ENCODE data around the gene DPF3. TPM values are rescaled to one million over a fixed set of nuclear protein-coding genes. Genes with fewer than 3 reads are reported as not detected.

The DPF3 gene
- total RNA-seq, 3 donors from 2014 or later: 0.32 to 2.8 (median 1.3) TPM

DNA sequence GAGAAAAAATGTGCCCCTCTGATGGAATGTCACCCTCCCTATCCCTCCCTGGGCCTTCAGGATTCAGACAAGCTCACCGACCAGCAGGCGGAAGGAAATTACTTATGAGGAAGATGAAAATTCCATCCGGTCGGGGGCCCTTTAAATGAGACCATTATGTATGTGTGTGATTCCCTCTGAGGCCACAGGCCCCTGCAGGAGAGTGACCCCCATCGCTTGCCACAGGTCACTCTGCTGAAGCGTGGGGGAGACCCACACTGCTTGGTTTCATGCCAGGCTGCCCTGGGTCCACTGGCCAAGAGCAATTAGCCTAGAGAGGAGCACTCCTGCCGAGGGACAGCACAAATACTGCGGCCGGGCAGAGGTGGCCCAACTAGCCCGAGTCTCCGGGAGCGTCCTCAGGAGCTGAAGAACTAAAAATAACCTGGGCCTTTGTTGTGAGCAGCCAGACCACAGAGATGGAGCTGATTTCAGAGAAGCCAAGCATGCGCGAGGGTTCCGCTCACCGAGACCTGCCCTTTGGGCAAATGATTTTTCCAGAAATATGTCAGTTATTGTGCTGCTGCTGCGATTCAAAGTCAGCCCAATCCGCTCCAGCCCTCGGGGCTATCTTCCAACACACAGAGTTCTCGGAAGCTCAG is 276.4 kb downstream of the DPF3 start:
- peak overlapping the region in 2 of 3 donors; percentile 7 to 44 for H3K4me3 ChIP-seq
- no peaks in the 10 kb centered on the region for H3K27me3 ChIP-seq
- H3K4me1 ChIP-seq: peaks cover 0 to 11% of the 10 kb centered on the region in 2 donors
- no peaks in the 10 kb centered on the region for H3K36me3 ChIP-seq
- peak; percentile 58 to 66 for DNase-seq (ENCODE audit: low spot score in 2 of 2)
- H3K27ac ChIP-seq: peak overlapping the region; percentile 84 to 91
- intact Hi-C loops (cut with DNase I; ENCODE audit: low total_unique reads): no loop called here
- TF ChIP-seq, protein P1, sequence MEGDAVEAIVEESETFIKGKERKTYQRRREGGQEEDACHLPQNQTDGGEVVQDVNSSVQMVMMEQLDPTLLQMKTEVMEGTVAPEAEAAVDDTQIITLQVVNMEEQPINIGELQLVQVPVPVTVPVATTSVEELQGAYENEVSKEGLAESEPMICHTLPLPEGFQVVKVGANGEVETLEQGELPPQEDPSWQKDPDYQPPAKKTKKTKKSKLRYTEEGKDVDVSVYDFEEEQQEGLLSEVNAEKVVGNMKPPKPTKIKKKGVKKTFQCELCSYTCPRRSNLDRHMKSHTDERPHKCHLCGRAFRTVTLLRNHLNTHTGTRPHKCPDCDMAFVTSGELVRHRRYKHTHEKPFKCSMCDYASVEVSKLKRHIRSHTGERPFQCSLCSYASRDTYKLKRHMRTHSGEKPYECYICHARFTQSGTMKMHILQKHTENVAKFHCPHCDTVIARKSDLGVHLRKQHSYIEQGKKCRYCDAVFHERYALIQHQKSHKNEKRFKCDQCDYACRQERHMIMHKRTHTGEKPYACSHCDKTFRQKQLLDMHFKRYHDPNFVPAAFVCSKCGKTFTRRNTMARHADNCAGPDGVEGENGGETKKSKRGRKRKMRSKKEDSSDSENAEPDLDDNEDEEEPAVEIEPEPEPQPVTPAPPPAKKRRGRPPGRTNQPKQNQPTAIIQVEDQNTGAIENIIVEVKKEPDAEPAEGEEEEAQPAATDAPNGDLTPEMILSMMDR (IDR thresholded peaks at IDR 0.05): no peak
- no peak for TF ChIP-seq POLR2AphosphoS5 (IDR thresholded peaks at IDR 0.05)
- no peak for TF ChIP-seq POLR2A (IDR thresholded peaks at IDR 0.05)
- no peaks in the 10 kb centered on the region for H3K9me3 ChIP-seq

DNA sequence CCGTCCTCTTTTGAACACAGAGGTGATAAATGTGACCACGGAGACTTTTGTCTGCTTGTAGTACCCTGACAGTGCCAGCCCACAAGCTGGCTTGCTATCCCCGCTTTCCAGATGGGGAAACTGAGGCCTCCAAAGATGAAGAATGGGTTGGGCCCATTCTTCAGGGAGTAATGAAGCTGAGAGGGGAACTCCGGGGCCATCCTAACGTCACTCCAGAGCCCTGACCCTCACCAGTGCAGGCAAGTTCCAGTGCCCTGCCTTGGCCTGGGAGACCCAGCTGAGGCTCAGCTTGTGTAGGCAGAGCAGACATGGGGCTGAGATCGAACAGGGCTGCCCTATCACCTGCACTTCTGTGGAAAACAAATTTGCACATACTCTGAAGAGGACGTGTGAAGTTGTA is 277.1 kb downstream of the DPF3 start:
- Histone ChIP-seq H3K36me3 (no peaks in the 10 kb centered on the region), H3K4me1 (peaks cover 0 to 11% of the 10 kb centered on the region in 2 donors), H3K4me3 (no peak overlapping the region), H3K9me3 (no peaks in the 10 kb centered on the region), H3K27me3 (no peaks in the 10 kb centered on the region), H3K27ac (peak overlapping the region; percentile 84 to 91)
- intact Hi-C loops (cut with DNase I; ENCODE audit: low total_unique reads): no loop called here
- no peak for DNase-seq (ENCODE audit: low spot score in 2 of 2)
- TF ChIP-seq, protein P1 (IDR thresholded peaks at IDR 0.05): no peak
- no peak for TF ChIP-seq POLR2A (IDR thresholded peaks at IDR 0.05)
- no peak for TF ChIP-seq POLR2AphosphoS5 (IDR thresholded peaks at IDR 0.05)

DNA sequence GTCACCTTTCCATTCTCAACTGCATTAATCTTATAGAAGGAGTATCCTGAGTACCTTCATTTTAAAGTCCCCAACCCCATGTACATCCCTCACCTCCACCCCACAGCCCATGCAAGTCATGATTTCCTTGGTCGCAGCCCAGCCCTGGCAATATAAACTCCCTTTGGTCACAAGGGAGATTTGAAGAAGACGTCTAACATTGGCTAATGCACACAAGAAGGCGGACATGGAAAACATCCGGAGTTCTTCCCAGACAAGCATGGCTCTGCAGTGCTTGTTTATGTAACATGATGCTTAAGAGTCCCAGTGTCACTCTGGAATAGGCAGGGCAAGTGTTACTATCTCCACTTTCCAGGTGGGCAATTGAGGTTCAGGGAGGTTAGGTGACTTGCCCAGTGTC is 277.6 kb downstream of the DPF3 start:
- Histone ChIP-seq H3K36me3 (no peaks in the 10 kb centered on the region), H3K27me3 (no peaks in the 10 kb centered on the region), H3K4me1 (peaks cover 0 to 11% of the 10 kb centered on the region in 2 donors), H3K27ac (peak overlapping the region; percentile 75 to 84), H3K9me3 (no peaks in the 10 kb centered on the region), H3K4me3 (no peak overlapping the region)
- no peak for DNase-seq (ENCODE audit: low spot score in 2 of 2)
- intact Hi-C loops (cut with DNase I; ENCODE audit: low total_unique reads): no loop called here
- TF ChIP-seq POLR2A (IDR thresholded peaks at IDR 0.05): no peak
- TF ChIP-seq, protein P1 (IDR thresholded peaks at IDR 0.05): no peak
- TF ChIP-seq POLR2AphosphoS5 (IDR thresholded peaks at IDR 0.05): no peak

DNA sequence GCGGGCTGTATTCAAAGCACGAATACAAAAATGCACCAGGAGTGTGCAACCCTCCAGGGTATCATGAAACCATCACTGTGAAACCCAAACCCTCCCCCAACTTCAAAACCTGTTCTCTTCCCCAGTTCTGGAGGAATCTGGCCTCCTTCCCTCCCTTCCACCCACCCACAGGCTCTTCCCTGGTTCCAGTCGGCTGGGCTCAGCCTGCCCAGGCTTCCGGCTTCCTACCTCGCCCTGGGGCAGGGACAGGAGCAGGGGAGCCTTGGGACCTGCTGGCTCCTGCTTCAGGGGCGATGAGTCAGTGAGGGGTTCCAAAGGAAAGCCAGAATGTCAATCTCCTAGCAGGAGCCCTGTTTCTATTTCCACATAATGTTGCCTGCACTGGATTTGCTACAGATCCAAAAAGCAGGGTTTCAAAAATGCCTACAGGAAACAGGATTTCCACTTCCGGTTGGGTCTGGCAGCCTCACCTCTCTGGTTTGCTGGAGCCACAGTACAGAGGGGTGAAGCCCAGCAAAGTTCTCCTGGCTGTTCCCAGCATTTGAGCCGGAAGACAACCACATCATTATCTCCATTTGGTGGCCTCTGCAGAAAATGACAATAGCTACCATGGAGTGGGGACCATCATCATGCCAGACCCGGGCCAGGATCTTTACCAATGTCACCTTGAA is 278.3 kb downstream of the DPF3 start:
- no peaks in the 10 kb centered on the region for H3K36me3 ChIP-seq
- no peaks in the 10 kb centered on the region for H3K27me3 ChIP-seq
- no peak overlapping the region for H3K4me3 ChIP-seq
- TF ChIP-seq POLR2AphosphoS5 (IDR thresholded peaks at IDR 0.05) (no peak), POLR2A (IDR thresholded peaks at IDR 0.05) (no peak)
- TF ChIP-seq, protein P1 (IDR thresholded peaks at IDR 0.05): no peak
- intact Hi-C loops (cut with DNase I; ENCODE audit: low total_unique reads): no loop called here
- DNase-seq (ENCODE audit: low spot score in 2 of 2): no peak
- no peaks in the 10 kb centered on the region for H3K9me3 ChIP-seq
- H3K27ac ChIP-seq: peak overlapping the region; percentile 75 to 84
- H3K4me1 ChIP-seq: peaks cover 0 to 11% of the 10 kb centered on the region in 2 donors

DNA sequence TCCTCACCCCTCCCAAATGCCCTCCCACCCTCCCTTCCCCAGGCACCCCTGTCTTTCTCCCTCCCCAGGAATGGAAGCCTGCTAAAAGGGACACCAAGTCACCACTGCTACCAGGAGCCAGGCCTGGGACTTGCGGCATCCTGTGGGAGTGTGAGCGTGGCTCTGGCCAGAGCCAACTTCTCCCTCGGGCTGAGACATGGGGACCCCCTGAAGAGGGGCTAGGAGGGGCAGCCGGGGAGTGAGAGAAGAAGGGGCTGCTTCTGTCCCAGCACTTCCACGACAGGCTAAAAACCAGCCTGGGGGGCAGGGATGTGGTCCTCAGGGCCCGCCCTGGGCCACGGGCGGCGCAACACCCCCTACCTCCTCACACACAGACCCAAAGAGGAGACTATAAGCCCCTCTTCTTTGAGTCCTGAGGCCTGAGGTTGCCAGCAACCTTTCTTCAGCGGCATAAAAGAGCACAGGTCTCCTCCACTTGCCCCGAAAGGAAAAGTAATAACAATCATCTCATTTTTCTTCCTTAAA is 278.9 kb downstream of the DPF3 start:
- TF ChIP-seq POLR2A (IDR thresholded peaks at IDR 0.05): no peak
- TF ChIP-seq, protein P1 (IDR thresholded peaks at IDR 0.05): no peak
- TF ChIP-seq POLR2AphosphoS5 (IDR thresholded peaks at IDR 0.05): no peak
- Histone ChIP-seq H3K27ac (peak overlapping the region; percentile 75 to 84), H3K36me3 (no peaks in the 10 kb centered on the region), H3K27me3 (no peaks in the 10 kb centered on the region), H3K9me3 (no peaks in the 10 kb centered on the region), H3K4me3 (no peak overlapping the region), H3K4me1 (peaks cover 0 to 11% of the 10 kb centered on the region in 2 donors)
- intact Hi-C loops (cut with DNase I; ENCODE audit: low total_unique reads): no loop called here
- DNase-seq (ENCODE audit: low spot score in 2 of 2): no peak
